Transverse colon (tissue), 3 donors: ENCODE results near the gene TRPV4.

Experiments
- POLR2A ChIP-seq: fragments of 450-650 bp; IDR thresholded peaks from one replicate; pipeline ENCODE4 v1.6.1; 2016; ENCODE audit warnings: antibody characterized with exemption, mild to moderate bottlenecking, moderate library complexity
- TF ChIP-seq, protein P1 (sequence below), 5 experiments: fragments of 200-600 bp in 3 of 5; fragments of 450-650 bp in 2 of 5; sonication (generic) in 3 of 5; IDR thresholded peaks; 1 replicate in 2 of 5; 2 replicates in 3 of 5; pipeline ENCODE4 v1.5.1; 2016 to 2017; ENCODE audit warnings: antibody characterized with exemption in 5 of 5, inconsistent platforms in 3 of 5, mild to moderate bottlenecking in 2 of 5, moderate library complexity in 1 of 5

DNA sequence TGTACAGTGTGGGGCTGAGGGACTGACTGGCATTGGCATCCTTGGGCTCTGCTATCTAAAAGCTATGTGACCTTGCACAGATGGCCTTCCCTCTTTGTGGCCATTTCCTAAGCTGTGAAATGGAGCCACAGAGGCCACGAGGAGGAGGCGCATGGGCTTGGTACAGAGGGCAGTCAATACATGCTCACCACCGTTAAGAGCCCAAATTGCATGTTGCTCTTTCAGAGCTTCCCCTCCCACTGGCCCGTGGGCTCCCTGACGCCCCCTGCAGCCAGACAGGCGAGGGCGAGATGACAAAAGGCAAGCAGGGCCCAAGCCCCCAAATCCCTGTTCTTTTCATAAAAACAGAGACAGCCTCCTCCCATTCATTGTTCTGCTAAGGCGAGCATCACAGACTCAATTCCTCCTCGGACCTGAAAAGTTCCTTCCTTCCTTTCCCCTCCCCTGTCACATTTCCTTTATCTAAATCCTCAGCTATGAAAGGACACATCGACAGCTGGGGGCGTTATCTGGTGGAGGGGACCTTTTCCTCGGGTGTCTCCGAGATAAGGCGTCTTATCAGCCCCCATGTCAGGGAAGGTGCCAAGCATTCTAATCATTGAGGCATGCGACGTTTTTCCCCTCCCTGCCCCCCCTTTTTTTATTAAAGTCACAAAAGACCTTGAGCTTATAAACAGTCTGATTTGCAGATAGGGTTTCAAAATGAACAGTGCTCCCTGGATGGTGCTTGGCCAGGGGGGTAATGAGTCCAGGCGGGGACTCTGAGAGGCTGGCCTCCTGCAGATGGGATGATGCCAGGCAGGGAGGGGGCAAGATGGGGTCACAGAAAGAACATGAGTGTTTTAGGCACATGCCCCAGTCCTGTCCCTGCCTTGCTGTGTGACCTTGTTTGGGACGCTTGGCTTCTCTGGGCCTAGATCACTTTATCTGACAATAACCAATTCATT, 93.2 kb downstream of the TRPV4 start:
- TF ChIP-seq POLR2A: no peak
- TF ChIP-seq, protein P1, sequence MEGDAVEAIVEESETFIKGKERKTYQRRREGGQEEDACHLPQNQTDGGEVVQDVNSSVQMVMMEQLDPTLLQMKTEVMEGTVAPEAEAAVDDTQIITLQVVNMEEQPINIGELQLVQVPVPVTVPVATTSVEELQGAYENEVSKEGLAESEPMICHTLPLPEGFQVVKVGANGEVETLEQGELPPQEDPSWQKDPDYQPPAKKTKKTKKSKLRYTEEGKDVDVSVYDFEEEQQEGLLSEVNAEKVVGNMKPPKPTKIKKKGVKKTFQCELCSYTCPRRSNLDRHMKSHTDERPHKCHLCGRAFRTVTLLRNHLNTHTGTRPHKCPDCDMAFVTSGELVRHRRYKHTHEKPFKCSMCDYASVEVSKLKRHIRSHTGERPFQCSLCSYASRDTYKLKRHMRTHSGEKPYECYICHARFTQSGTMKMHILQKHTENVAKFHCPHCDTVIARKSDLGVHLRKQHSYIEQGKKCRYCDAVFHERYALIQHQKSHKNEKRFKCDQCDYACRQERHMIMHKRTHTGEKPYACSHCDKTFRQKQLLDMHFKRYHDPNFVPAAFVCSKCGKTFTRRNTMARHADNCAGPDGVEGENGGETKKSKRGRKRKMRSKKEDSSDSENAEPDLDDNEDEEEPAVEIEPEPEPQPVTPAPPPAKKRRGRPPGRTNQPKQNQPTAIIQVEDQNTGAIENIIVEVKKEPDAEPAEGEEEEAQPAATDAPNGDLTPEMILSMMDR (IDR thresholded peaks at IDR 0.05): no peak
